Astrocyte (in vitro differentiated cells and primary cell): ENCODE data around the gene RSBN1.

ENCODE experiments used
- EZH2 ChIP-seq: IDR thresholded peaks from 2 replicates; pipeline ENCODE4 v1.6.1; 2012; ENCODE audit warnings: mild to moderate bottlenecking, low read length, inconsistent platforms; ENCODE audit not compliant: insufficient read depth
- TF ChIP-seq, protein P1 (sequence below): IDR thresholded peaks from 2 replicates; pipeline ENCODE4 v1.5.1; 2011; ENCODE audit warnings: low read depth, mild to moderate bottlenecking, inconsistent platforms, low read length, moderate library complexity; ENCODE audit not compliant: insufficient read depth

- TF ChIP-seq, protein P1, sequence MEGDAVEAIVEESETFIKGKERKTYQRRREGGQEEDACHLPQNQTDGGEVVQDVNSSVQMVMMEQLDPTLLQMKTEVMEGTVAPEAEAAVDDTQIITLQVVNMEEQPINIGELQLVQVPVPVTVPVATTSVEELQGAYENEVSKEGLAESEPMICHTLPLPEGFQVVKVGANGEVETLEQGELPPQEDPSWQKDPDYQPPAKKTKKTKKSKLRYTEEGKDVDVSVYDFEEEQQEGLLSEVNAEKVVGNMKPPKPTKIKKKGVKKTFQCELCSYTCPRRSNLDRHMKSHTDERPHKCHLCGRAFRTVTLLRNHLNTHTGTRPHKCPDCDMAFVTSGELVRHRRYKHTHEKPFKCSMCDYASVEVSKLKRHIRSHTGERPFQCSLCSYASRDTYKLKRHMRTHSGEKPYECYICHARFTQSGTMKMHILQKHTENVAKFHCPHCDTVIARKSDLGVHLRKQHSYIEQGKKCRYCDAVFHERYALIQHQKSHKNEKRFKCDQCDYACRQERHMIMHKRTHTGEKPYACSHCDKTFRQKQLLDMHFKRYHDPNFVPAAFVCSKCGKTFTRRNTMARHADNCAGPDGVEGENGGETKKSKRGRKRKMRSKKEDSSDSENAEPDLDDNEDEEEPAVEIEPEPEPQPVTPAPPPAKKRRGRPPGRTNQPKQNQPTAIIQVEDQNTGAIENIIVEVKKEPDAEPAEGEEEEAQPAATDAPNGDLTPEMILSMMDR, result no peak
- no peak for TF ChIP-seq EZH2
Measured at GRCh38 chr1:113793878-113794834, 18.1 kb downstream of the RSBN1 start.
